IPS-18a (cell line): ENCODE measurements around the gene DIAPH3.

ENCODE experiments used
- H3K27ac ChIP-seq: one replicate; pipeline ENCODE4 v1.5.1; 2013; ENCODE audit warnings: low read length
- H3K27me3 ChIP-seq: one replicate; pipeline ENCODE4 v1.6.1; 2013; ENCODE audit warnings: mild to moderate bottlenecking, low read length; ENCODE audit not compliant: control insufficient read depth, insufficient read depth
- H3K36me3 ChIP-seq: one replicate; pipeline ENCODE4 v1.6.1; 2013; ENCODE audit warnings: low read depth, low read length; ENCODE audit not compliant: control insufficient read depth
- H3K4me1 ChIP-seq: one replicate; pipeline ENCODE4 v1.6.1; 2013; ENCODE audit warnings: low read depth, low read length; ENCODE audit not compliant: control insufficient read depth
- H3K4me3 ChIP-seq: one replicate; pipeline ENCODE4 v1.5.1; 2013; ENCODE audit warnings: low read length
- H3K9ac ChIP-seq: one replicate; pipeline ENCODE4 v1.6.1; 2013; ENCODE audit warnings: mild to moderate bottlenecking, low read length, moderate library complexity
- H3K9me3 ChIP-seq: one replicate; pipeline ENCODE4 v1.6.1; 2013; ENCODE audit warnings: low read depth, low read length; ENCODE audit not compliant: control insufficient read depth

The DIAPH3 gene

GRCh38 chr13:60012488-60012887 lies 151.2 kb downstream of the DIAPH3 start:
- Histone ChIP-seq H3K27ac (no peak overlapping the region), H3K4me3 (no peak overlapping the region), H3K27me3 (no peaks in the 10 kb centered on the region), H3K9ac (no peak overlapping the region), H3K36me3 (no peaks in the 10 kb centered on the region), H3K9me3 (no peaks in the 10 kb centered on the region), H3K4me1 (no peaks in the 10 kb centered on the region)

GRCh38 chr13:60009300-60010253 lies 154.2 kb downstream of the DIAPH3 start:
- no peak overlapping the region for H3K9ac ChIP-seq
- no peaks in the 10 kb centered on the region for H3K4me1 ChIP-seq
- H3K4me3 ChIP-seq = no peak overlapping the region
- H3K9me3 ChIP-seq = no peaks in the 10 kb centered on the region
- H3K36me3 ChIP-seq = no peaks in the 10 kb centered on the region
- no peaks in the 10 kb centered on the region for H3K27me3 ChIP-seq
- no peak overlapping the region for H3K27ac ChIP-seq

GRCh38 chr13:60001889-60002288 lies 161.8 kb downstream of the DIAPH3 start:
- Histone ChIP-seq H3K36me3 (no peaks in the 10 kb centered on the region), H3K4me3 (no peak overlapping the region), H3K27me3 (no peaks in the 10 kb centered on the region), H3K9ac (no peak overlapping the region), H3K9me3 (no peaks in the 10 kb centered on the region), H3K27ac (no peak overlapping the region), H3K4me1 (no peaks in the 10 kb centered on the region)

GRCh38 chr13:60000976-60001375 lies 162.8 kb downstream of the DIAPH3 start:
- Histone ChIP-seq H3K4me1 (no peaks in the 10 kb centered on the region), H3K9me3 (no peaks in the 10 kb centered on the region), H3K9ac (no peak overlapping the region), H3K27me3 (no peaks in the 10 kb centered on the region), H3K27ac (no peak overlapping the region), H3K4me3 (no peak overlapping the region), H3K36me3 (no peaks in the 10 kb centered on the region)

- Histone ChIP-seq H3K9ac (no peak overlapping the region), H3K4me3 (no peak overlapping the region), H3K4me1 (no peaks in the 10 kb centered on the region), H3K9me3 (no peaks in the 10 kb centered on the region), H3K27ac (no peak overlapping the region), H3K27me3 (no peaks in the 10 kb centered on the region), H3K36me3 (no peaks in the 10 kb centered on the region)
Measured at GRCh38 chr13:60000081-60000480, 163.6 kb downstream of the DIAPH3 start.

GRCh38 chr13:59997976-59998375 lies 165.8 kb downstream of the DIAPH3 start:
- no peak overlapping the region for H3K4me3 ChIP-seq
- no peaks in the 10 kb centered on the region for H3K27me3 ChIP-seq
- no peaks in the 10 kb centered on the region for H3K4me1 ChIP-seq
- H3K27ac ChIP-seq = no peak overlapping the region
- H3K9ac ChIP-seq = no peak overlapping the region
- no peaks in the 10 kb centered on the region for H3K36me3 ChIP-seq
- H3K9me3 ChIP-seq = no peaks in the 10 kb centered on the region

GRCh38 chr13:59996461-59996980 lies 167.2 kb downstream of the DIAPH3 start:
- no peak overlapping the region for H3K4me3 ChIP-seq
- H3K36me3 ChIP-seq = no peaks in the 10 kb centered on the region
- H3K9ac ChIP-seq = no peak overlapping the region
- H3K27ac ChIP-seq = no peak overlapping the region
- no peaks in the 10 kb centered on the region for H3K9me3 ChIP-seq
- H3K27me3 ChIP-seq = no peaks in the 10 kb centered on the region
- H3K4me1 ChIP-seq = no peaks in the 10 kb centered on the region

- Histone ChIP-seq H3K4me1 (no peaks in the 10 kb centered on the region), H3K4me3 (no peak overlapping the region), H3K27me3 (no peaks in the 10 kb centered on the region), H3K27ac (no peak overlapping the region), H3K9me3 (no peaks in the 10 kb centered on the region), H3K9ac (no peak overlapping the region), H3K36me3 (no peaks in the 10 kb centered on the region)
Measured at GRCh38 chr13:59991395-59991794, 172.3 kb downstream of the DIAPH3 start.

- Histone ChIP-seq H3K27ac (no peak overlapping the region), H3K4me1 (no peaks in the 10 kb centered on the region), H3K9ac (no peak overlapping the region), H3K27me3 (no peaks in the 10 kb centered on the region), H3K4me3 (no peak overlapping the region), H3K36me3 (no peaks in the 10 kb centered on the region), H3K9me3 (no peaks in the 10 kb centered on the region)
Measured at GRCh38 chr13:59982631-59983382, 180.9 kb downstream of the DIAPH3 start.

GRCh38 chr13:59979589-59979988 lies 184.1 kb downstream of the DIAPH3 start:
- Histone ChIP-seq H3K4me3 (no peak overlapping the region), H3K27me3 (no peaks in the 10 kb centered on the region), H3K36me3 (no peaks in the 10 kb centered on the region), H3K9me3 (no peaks in the 10 kb centered on the region), H3K4me1 (no peaks in the 10 kb centered on the region), H3K9ac (no peak overlapping the region), H3K27ac (no peak overlapping the region)

- no peaks in the 10 kb centered on the region for H3K27me3 ChIP-seq
- H3K4me3 ChIP-seq = no peak overlapping the region
- no peaks in the 10 kb centered on the region for H3K4me1 ChIP-seq
- H3K9me3 ChIP-seq = no peaks in the 10 kb centered on the region
- no peaks in the 10 kb centered on the region for H3K36me3 ChIP-seq
- no peak overlapping the region for H3K27ac ChIP-seq
- no peak overlapping the region for H3K9ac ChIP-seq
Measured at GRCh38 chr13:59978862-59979261, 184.9 kb downstream of the DIAPH3 start.
